GM23338 (cell line): ENCODE results near the gene CUBN. TPM values are rescaled to one million over a fixed set of nuclear protein-coding genes. Genes with fewer than 3 reads are reported as not detected.

Experiments
- ATAC-seq: fragments of 200-7000 bp; cut with Tn5 transposase; 3 replicates; pipeline ENCODE4 v1.9.1; 2020
- DNase-seq: peaks from one replicate; pipeline ENCODE4 v3.0.0-alpha.2; 2015; ENCODE audit warnings: low spot score
- H2AFZ ChIP-seq: fragments of 200-600 bp; sonication (generic); 2 replicates; pipeline ENCODE4 v1.8.0; 2016; ENCODE audit warnings: antibody characterized with exemption, mild to moderate bottlenecking, moderate library complexity
- H3F3A ChIP-seq: fragments of 200-600 bp; sonication (generic); replicated peaks from 2 replicates; pipeline ENCODE4 v1.8.0; 2017; ENCODE audit warnings: antibody characterized with exemption, mixed run types, low read depth
- H3K27ac ChIP-seq: fragments of 200-600 bp; sonication (generic); 2 replicates; pipeline ENCODE4 v1.6.1; 2016; ENCODE audit warnings: low read depth
- H3K27me3 ChIP-seq: fragments of 200-600 bp; sonication (generic); 2 replicates; pipeline ENCODE4 v1.8.0; 2016; ENCODE audit warnings: mild to moderate bottlenecking, mixed run types, moderate library complexity; ENCODE audit not compliant: insufficient read depth
- H3K36me3 ChIP-seq: fragments of 200-600 bp; sonication (generic); 2 replicates; pipeline ENCODE4 v1.8.0; 2016; ENCODE audit warnings: mild to moderate bottlenecking; ENCODE audit not compliant: insufficient read depth
- H3K4me1 ChIP-seq: fragments of 200-600 bp; sonication (generic); 2 replicates; pipeline ENCODE4 v1.8.0; 2016; ENCODE audit warnings: mild to moderate bottlenecking, moderate library complexity; ENCODE audit not compliant: insufficient read depth
- H3K4me2 ChIP-seq: fragments of 200-600 bp; sonication (generic); 2 replicates; pipeline ENCODE4 v1.7.1; 2017; ENCODE audit warnings: mixed run types
- H3K4me3 ChIP-seq: fragments of 200-600 bp; sonication (generic); 2 replicates; pipeline ENCODE4 v1.6.1; 2016; ENCODE audit warnings: mixed run types
- H3K79me2 ChIP-seq: fragments of 200-600 bp; sonication (generic); replicated peaks from 2 replicates; pipeline ENCODE4 v1.8.0; 2017; ENCODE audit warnings: mild to moderate bottlenecking; ENCODE audit not compliant: insufficient read depth
- H3K9me2 ChIP-seq: fragments of 200-600 bp; sonication (generic); 2 replicates; pipeline ENCODE4 v1.8.0; 2017; ENCODE audit not compliant: insufficient read depth
- H4K20me1 ChIP-seq: fragments of 200-600 bp; sonication (generic); replicated peaks from 2 replicates; pipeline ENCODE4 v1.8.0; 2017; ENCODE audit warnings: mild to moderate bottlenecking; ENCODE audit not compliant: insufficient read depth
- H3K27ac Mint-ChIP-seq: 2 replicates; pipeline ENCODE4 v1.8.0; 2020; ENCODE audit warnings: inconsistent platforms, mild to moderate bottlenecking, moderate library complexity, mixed read lengths
- H3K27me3 Mint-ChIP-seq: 3 replicates; pipeline ENCODE4 v1.8.0; 2022; ENCODE audit warnings: low read depth, mild to moderate bottlenecking, moderate library complexity, mixed read lengths, inconsistent platforms; ENCODE audit not compliant: insufficient read depth, poor library complexity
- H3K36me3 Mint-ChIP-seq: 3 replicates; pipeline ENCODE4 v1.8.0; 2021; ENCODE audit warnings: low read depth, mild to moderate bottlenecking, inconsistent platforms, moderate library complexity, mixed read lengths
- H3K4me1 Mint-ChIP-seq: 3 replicates; pipeline ENCODE4 v1.8.0; 2020; ENCODE audit warnings: mild to moderate bottlenecking, inconsistent platforms, mixed read lengths
- H3K4me3 Mint-ChIP-seq: 3 replicates; pipeline ENCODE4 v1.8.0; 2021; ENCODE audit warnings: moderate library complexity, mild to moderate bottlenecking, inconsistent platforms, mixed read lengths
- H3K9me3 Mint-ChIP-seq: 3 replicates; pipeline ENCODE4 v1.8.0; 2020; ENCODE audit warnings: moderate library complexity, mild to moderate bottlenecking, inconsistent platforms, mixed read lengths
- CREB1 ChIP-seq: fragments of 250-450 bp; sonication (Bioruptor Pico); IDR thresholded peaks from 2 replicates; pipeline ENCODE4 v1.5.0; 2020; ENCODE audit warnings: low read depth, mild to moderate bottlenecking, moderate library complexity
- EZH2 ChIP-seq: fragments of 200-600 bp; sonication (generic); IDR thresholded peaks from one replicate; pipeline ENCODE4 v1.8.0; 2017; ENCODE audit warnings: antibody characterized with exemption, mild to moderate bottlenecking, low read depth; ENCODE audit not compliant: unreplicated experiment
- EZH2phosphoT487 ChIP-seq: fragments of 200-600 bp; sonication (generic); IDR thresholded peaks from one replicate; pipeline ENCODE4 v1.8.1; 2018; ENCODE audit warnings: antibody characterized with exemption; ENCODE audit not compliant: unreplicated experiment
- JUNB ChIP-seq: IDR thresholded peaks from one replicate; pipeline ENCODE4 v1.6.1; 2016; ENCODE audit warnings: antibody characterized with exemption; ENCODE audit not compliant: unreplicated experiment
- NANOG ChIP-seq: IDR thresholded peaks from 2 replicates; pipeline ENCODE4 v1.6.1; 2016; ENCODE audit warnings: antibody characterized with exemption, borderline replicate concordance
- POLR2AphosphoS5 ChIP-seq: IDR thresholded peaks from 2 replicates; pipeline ENCODE4 v1.6.1; 2016; ENCODE audit warnings: antibody characterized with exemption, low read depth
- STAT1 ChIP-seq: IDR thresholded peaks from one replicate; pipeline ENCODE4 v1.6.1; 2016; ENCODE audit warnings: antibody characterized with exemption; ENCODE audit not compliant: unreplicated experiment
- ZNF114 ChIP-seq: fragments of 250-450 bp; sonication (Bioruptor Pico); IDR thresholded peaks from 2 replicates; pipeline ENCODE4 v1.5.0; 2020; ENCODE audit warnings: mild to moderate bottlenecking, moderate library complexity
- ZNF331 ChIP-seq: fragments of 250-450 bp; sonication (Bioruptor Pico); IDR thresholded peaks from 2 replicates; pipeline ENCODE4 v1.5.0; 2020; ENCODE audit warnings: low read depth, mild to moderate bottlenecking, moderate library complexity
- polyA plus RNA-seq: library from polyadenylated mRNA; unstranded; fragments of >200 nt; fragmentation: Nextera tagmentation; extraction: Ambion mirVana; gene quantifications from 2 replicates; pipeline ENCODE4 v1.2.1, GENCODE V29; 2016
- total RNA-seq: library from RNA; depleted of rRNA; stranded (reverse); fragments of >200 nt; shearing (Covaris generic); gene quantifications from 2 replicates; pipeline ENCODE4 v1.2.3, GENCODE V29; 2014
- TF ChIP-seq, protein P1 (sequence below), 2 experiments: fragments of 200-600 bp in 1 of 2; sonication (generic) in 1 of 2; conservative IDR thresholded peaks; 2 replicates each; pipeline versions ENCODE4 v1.5.1 to v1.6.1; 2016 to 2017; ENCODE audit warnings: antibody characterized with exemption in 2 of 2, low read depth in 2 of 2, mild to moderate bottlenecking in 2 of 2, moderate library complexity in 1 of 2
- TF ChIP-seq, protein P2 (sequence below): IDR thresholded peaks from 2 replicates; pipeline ENCODE4 v1.6.1; 2016; ENCODE audit warnings: antibody characterized with exemption
- TF ChIP-seq, protein P3 (sequence below): fragments of 250-450 bp; sonication (Bioruptor Pico); IDR thresholded peaks from 2 replicates; pipeline ENCODE4 v1.5.0; 2020; ENCODE audit warnings: mild to moderate bottlenecking, moderate library complexity

CUBN gene
- total and polyA plus RNA-seq, 2 experiments from 2014 or later = 0.06 to 1.8 TPM

DNA sequence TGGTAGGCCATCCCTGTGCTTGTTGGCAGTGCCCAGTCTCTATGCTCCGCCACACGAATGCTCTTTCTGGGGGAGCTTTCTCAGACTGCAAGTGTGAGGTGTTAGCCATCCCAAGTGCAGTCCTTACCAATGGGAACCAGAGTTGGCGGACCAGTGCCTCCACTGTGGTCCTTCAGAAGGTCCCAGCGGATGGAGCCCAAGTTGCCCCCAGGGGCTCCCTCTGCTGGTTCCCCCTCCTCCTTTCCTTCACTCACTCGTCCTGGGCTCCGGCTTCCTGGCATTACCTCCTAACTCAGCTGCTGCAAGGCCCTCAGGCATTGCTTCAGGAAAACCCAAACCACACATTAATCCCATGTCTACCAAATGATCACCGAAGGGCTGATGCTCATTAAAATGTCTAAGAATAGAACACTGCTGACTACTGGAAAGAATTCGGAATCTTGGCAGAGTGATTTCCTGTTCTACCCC lies 139.8 kb downstream of the CUBN start:
- H3K27me3 Mint-ChIP-seq = peaks cover 3% of the 10 kb centered on the region
- ATAC-seq (peak; percentile 84), DNase-seq (peak; percentile 62)
- H3K36me3 ChIP-seq = no peaks in the 10 kb centered on the region
- H3K4me3 ChIP-seq = no peak overlapping the region
- H3K27ac ChIP-seq = no peak overlapping the region
- no peak overlapping the region for H3K4me3 Mint-ChIP-seq
- TF ChIP-seq, protein P1, sequence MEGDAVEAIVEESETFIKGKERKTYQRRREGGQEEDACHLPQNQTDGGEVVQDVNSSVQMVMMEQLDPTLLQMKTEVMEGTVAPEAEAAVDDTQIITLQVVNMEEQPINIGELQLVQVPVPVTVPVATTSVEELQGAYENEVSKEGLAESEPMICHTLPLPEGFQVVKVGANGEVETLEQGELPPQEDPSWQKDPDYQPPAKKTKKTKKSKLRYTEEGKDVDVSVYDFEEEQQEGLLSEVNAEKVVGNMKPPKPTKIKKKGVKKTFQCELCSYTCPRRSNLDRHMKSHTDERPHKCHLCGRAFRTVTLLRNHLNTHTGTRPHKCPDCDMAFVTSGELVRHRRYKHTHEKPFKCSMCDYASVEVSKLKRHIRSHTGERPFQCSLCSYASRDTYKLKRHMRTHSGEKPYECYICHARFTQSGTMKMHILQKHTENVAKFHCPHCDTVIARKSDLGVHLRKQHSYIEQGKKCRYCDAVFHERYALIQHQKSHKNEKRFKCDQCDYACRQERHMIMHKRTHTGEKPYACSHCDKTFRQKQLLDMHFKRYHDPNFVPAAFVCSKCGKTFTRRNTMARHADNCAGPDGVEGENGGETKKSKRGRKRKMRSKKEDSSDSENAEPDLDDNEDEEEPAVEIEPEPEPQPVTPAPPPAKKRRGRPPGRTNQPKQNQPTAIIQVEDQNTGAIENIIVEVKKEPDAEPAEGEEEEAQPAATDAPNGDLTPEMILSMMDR (conservative IDR thresholded peaks at IDR 0.05; ENCODE audit: low read depth in 2 of 2) = peak; percentile 48 to 67
- TF ChIP-seq STAT1 (no peak), JUNB (no peak), ZNF114 (CRISPR knock-in tag) (no peak), NANOG (no peak), EZH2 (no peak), POLR2AphosphoS5 (no peak), CREB1 (CRISPR knock-in tag) (no peak), EZH2phosphoT487 (no peak), ZNF331 (CRISPR knock-in tag) (no peak)
- TF ChIP-seq, protein P2, sequence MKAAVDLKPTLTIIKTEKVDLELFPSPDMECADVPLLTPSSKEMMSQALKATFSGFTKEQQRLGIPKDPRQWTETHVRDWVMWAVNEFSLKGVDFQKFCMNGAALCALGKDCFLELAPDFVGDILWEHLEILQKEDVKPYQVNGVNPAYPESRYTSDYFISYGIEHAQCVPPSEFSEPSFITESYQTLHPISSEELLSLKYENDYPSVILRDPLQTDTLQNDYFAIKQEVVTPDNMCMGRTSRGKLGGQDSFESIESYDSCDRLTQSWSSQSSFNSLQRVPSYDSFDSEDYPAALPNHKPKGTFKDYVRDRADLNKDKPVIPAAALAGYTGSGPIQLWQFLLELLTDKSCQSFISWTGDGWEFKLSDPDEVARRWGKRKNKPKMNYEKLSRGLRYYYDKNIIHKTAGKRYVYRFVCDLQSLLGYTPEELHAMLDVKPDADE = no peak
- TF ChIP-seq, protein P3, sequence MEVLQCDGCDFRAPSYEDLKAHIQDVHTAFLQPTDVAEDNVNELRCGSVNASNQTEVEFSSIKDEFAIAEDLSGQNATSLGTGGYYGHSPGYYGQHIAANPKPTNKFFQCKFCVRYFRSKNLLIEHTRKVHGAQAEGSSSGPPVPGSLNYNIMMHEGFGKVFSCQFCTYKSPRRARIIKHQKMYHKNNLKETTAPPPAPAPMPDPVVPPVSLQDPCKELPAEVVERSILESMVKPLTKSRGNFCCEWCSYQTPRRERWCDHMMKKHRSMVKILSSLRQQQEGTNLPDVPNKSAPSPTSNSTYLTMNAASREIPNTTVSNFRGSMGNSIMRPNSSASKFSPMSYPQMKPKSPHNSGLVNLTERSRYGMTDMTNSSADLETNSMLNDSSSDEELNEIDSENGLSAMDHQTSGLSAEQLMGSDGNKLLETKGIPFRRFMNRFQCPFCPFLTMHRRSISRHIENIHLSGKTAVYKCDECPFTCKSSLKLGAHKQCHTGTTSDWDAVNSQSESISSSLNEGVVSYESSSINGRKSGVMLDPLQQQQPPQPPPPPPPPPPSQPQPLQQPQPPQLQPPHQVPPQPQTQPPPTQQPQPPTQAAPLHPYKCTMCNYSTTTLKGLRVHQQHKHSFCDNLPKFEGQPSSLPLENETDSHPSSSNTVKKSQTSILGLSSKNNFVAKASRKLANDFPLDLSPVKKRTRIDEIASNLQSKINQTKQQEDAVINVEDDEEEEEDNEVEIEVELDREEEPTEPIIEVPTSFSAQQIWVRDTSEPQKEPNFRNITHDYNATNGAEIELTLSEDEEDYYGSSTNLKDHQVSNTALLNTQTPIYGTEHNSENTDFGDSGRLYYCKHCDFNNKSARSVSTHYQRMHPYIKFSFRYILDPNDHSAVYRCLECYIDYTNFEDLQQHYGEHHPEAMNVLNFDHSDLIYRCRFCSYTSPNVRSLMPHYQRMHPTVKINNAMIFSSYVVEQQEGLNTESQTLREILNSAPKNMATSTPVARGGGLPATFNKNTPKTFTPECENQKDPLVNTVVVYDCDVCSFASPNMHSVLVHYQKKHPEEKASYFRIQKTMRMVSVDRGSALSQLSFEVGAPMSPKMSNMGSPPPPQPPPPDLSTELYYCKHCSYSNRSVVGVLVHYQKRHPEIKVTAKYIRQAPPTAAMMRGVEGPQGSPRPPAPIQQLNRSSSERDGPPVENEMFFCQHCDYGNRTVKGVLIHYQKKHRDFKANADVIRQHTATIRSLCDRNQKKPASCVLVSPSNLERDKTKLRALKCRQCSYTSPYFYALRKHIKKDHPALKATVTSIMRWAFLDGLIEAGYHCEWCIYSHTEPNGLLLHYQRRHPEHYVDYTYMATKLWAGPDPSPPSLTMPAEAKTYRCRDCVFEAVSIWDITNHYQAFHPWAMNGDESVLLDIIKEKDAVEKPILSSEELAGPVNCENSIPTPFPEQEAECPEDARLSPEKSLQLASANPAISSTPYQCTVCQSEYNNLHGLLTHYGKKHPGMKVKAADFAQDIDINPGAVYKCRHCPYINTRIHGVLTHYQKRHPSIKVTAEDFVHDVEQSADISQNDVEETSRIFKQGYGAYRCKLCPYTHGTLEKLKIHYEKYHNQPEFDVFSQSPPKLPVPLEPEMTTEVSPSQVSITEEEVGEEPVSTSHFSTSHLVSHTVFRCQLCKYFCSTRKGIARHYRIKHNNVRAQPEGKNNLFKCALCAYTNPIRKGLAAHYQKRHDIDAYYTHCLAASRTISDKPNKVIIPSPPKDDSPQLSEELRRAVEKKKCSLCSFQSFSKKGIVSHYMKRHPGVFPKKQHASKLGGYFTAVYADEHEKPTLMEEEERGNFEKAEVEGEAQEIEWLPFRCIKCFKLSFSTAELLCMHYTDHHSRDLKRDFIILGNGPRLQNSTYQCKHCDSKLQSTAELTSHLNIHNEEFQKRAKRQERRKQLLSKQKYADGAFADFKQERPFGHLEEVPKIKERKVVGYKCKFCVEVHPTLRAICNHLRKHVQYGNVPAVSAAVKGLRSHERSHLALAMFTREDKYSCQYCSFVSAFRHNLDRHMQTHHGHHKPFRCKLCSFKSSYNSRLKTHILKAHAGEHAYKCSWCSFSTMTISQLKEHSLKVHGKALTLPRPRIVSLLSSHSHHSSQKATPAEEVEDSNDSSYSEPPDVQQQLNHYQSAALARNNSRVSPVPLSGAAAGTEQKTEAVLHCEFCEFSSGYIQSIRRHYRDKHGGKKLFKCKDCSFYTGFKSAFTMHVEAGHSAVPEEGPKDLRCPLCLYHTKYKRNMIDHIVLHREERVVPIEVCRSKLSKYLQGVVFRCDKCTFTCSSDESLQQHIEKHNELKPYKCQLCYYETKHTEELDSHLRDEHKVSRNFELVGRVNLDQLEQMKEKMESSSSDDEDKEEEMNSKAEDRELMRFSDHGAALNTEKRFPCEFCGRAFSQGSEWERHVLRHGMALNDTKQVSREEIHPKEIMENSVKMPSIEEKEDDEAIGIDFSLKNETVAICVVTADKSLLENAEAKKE (CRISPR knock-in tag) = peak; percentile 88
- no peak overlapping the region for H3K27ac Mint-ChIP-seq
- peaks cover 12% of the 10 kb centered on the region for H3K4me1 ChIP-seq
- peak overlapping the region; percentile 89; the same call in 1 of the 2 replicates for H2AFZ ChIP-seq
- H3K4me2 ChIP-seq = no peak overlapping the region
- no peaks in the 10 kb centered on the region for H3F3A ChIP-seq
- 0 out of 2 replicates have a peak, but pooled peaks cover 3% of the 10 kb centered on the region for H3K9me2 ChIP-seq
- H3K9me3 Mint-ChIP-seq = peaks cover 2% of the 10 kb centered on the region; the same call in 1 of the 3 replicates
- no peaks in the 10 kb centered on the region for H4K20me1 ChIP-seq
- H3K36me3 Mint-ChIP-seq = no peaks in the 10 kb centered on the region
- no peaks in the 10 kb centered on the region for H3K27me3 ChIP-seq
- H3K4me1 Mint-ChIP-seq = peaks cover 11% of the 10 kb centered on the region
- H3K79me2 ChIP-seq = no peaks in the 10 kb centered on the region
